Measurements from ENCODE around the gene CD1B. TPM values are rescaled to one million over a fixed set of nuclear protein-coding genes. Genes with fewer than 3 reads are reported as not detected.
A peak's percentile ranks its signal among the peaks of the same experiment; 100 is the strongest.

The CD1B gene
- total RNA-seq, 1 donor from 2014 or later: not detected

DNA sequence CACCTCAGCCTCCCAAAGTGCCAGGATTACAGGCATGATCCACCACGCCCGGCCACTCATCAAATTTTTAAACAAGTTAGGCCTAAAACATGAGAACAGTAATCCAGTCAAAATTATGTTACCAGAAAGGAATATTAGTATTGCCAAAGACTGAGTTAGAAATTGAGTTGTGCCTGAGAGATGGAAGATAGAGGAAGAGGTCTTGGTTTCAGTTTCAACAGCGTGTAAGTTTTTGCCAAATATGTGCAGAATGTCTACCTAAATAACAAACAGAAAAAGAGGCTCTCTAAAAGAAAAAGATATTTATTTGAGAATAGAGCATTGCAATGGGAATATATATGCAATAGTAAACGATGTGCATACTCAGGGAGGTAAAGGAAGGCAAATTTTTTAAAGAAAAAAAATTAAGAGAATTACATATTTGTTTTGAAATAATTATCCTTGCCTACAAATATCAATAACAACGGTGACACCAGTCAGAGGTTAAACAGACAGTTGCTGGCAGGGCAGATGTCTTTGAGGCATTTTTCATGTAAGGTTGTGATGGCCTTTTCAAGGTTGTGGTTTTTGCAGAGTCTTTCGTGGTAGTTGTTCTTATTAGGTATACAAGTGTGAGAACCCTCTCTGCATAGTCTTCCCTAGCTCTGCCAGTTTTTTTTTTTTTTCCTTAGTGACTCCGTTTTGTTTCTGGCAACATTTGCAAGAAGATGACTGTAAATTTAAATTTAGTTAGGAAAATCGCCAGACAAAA, 2.2 kb upstream of the CD1B start:
- Mint-ChIP-seq H3K27ac (ENCODE audit: unreplicated experiment) (peak overlapping the region; percentile 43), H3K4me3 (ENCODE audit: unreplicated experiment) (no peak overlapping the region), H3K9me3 (ENCODE audit: unreplicated experiment) (peaks cover 7% of the 10 kb centered on the region), H3K4me1 (ENCODE audit: low read depth, unreplicated experiment) (peaks cover 17% of the 10 kb centered on the region), H3K36me3 (ENCODE audit: low read depth, unreplicated experiment) (no peaks in the 10 kb centered on the region), H3K27me3 (ENCODE audit: low read depth, unreplicated experiment) (no peaks in the 10 kb centered on the region)
- H3K36me3 ChIP-seq (ENCODE audit: insufficient read depth, low read length): no peaks in the 10 kb centered on the region
- no peaks in the 10 kb centered on the region for H3K27me3 ChIP-seq (ENCODE audit: insufficient read depth, low read length)
- TF ChIP-seq EZH2 (IDR thresholded peaks at IDR 0.05; ENCODE audit: insufficient read depth, low read length): no peak
- TF ChIP-seq CTCF (IDR thresholded peaks at IDR 0.05; ENCODE audit: insufficient read depth, low read depth, low read length): no peak
- H3K27ac ChIP-seq (ENCODE audit: low read depth, low read length): no peak overlapping the region
- no peak for FAIRE-seq
- H3K4me1 ChIP-seq (ENCODE audit: insufficient read depth, low read length): no peaks in the 10 kb centered on the region
- no peaks in the 10 kb centered on the region for H4K20me1 ChIP-seq (ENCODE audit: insufficient read depth, low read length)
- no peak overlapping the region for H3K4me2 ChIP-seq (ENCODE audit: low read length)
- H3K79me2 ChIP-seq (ENCODE audit: insufficient read depth, low read length): no peaks in the 10 kb centered on the region
- DNase-seq (ENCODE audit: low read depth): no peak
- no peak overlapping the region for H3K4me3 ChIP-seq (ENCODE audit: insufficient read depth, low read depth, low read length)
- H3K9me3 ChIP-seq (ENCODE audit: insufficient read depth, low read depth, low read length): no peaks in the 10 kb centered on the region
- H3K9ac ChIP-seq (ENCODE audit: low read length): no peak overlapping the region
- H2AFZ ChIP-seq (ENCODE audit: low read depth, low read length): no peak overlapping the region

- Histone ChIP-seq H3K9ac (ENCODE audit: low read length) (no peak overlapping the region), H3K9me3 (ENCODE audit: insufficient read depth, low read depth, low read length) (no peaks in the 10 kb centered on the region), H3K36me3 (ENCODE audit: insufficient read depth, low read length) (no peaks in the 10 kb centered on the region), H3K79me2 (ENCODE audit: insufficient read depth, low read length) (no peaks in the 10 kb centered on the region), H3K4me3 (ENCODE audit: insufficient read depth, low read depth, low read length) (no peak overlapping the region), H3K4me1 (ENCODE audit: insufficient read depth, low read length) (no peaks in the 10 kb centered on the region), H4K20me1 (ENCODE audit: insufficient read depth, low read length) (no peaks in the 10 kb centered on the region), H3K27me3 (ENCODE audit: insufficient read depth, low read length) (no peaks in the 10 kb centered on the region), H2AFZ (ENCODE audit: low read depth, low read length) (no peak overlapping the region), H3K4me2 (ENCODE audit: low read length) (no peak overlapping the region), H3K27ac (ENCODE audit: low read depth, low read length) (no peak overlapping the region)
- H3K27ac Mint-ChIP-seq (ENCODE audit: unreplicated experiment): no peak overlapping the region
- no peaks in the 10 kb centered on the region for H3K36me3 Mint-ChIP-seq (ENCODE audit: low read depth, unreplicated experiment)
- H3K9me3 Mint-ChIP-seq (ENCODE audit: unreplicated experiment): no peaks in the 10 kb centered on the region
- no peak overlapping the region for H3K4me3 Mint-ChIP-seq (ENCODE audit: unreplicated experiment)
- DNase-seq (ENCODE audit: low read depth) (no peak), FAIRE-seq (no peak)
- H3K4me1 Mint-ChIP-seq (ENCODE audit: low read depth, unreplicated experiment): peaks cover 17% of the 10 kb centered on the region
- TF ChIP-seq EZH2 (IDR thresholded peaks at IDR 0.05; ENCODE audit: insufficient read depth, low read length) (no peak), CTCF (IDR thresholded peaks at IDR 0.05; ENCODE audit: insufficient read depth, low read depth, low read length) (no peak)
- no peaks in the 10 kb centered on the region for H3K27me3 Mint-ChIP-seq (ENCODE audit: low read depth, unreplicated experiment)
These were observed 265 bp downstream of the CD1B start for GRCh38 chr1:158331106-158331425.

GRCh38 chr1:158330391-158331105, 783 bp downstream of the CD1B start:
- Mint-ChIP-seq H3K27ac (ENCODE audit: unreplicated experiment) (no peak overlapping the region), H3K4me3 (ENCODE audit: unreplicated experiment) (no peak overlapping the region), H3K9me3 (ENCODE audit: unreplicated experiment) (no peaks in the 10 kb centered on the region), H3K4me1 (ENCODE audit: low read depth, unreplicated experiment) (peaks cover 17% of the 10 kb centered on the region), H3K27me3 (ENCODE audit: low read depth, unreplicated experiment) (no peaks in the 10 kb centered on the region), H3K36me3 (ENCODE audit: low read depth, unreplicated experiment) (no peaks in the 10 kb centered on the region)
- no peaks in the 10 kb centered on the region for H3K9me3 ChIP-seq (ENCODE audit: insufficient read depth, low read depth, low read length)
- no peaks in the 10 kb centered on the region for H3K36me3 ChIP-seq (ENCODE audit: insufficient read depth, low read length)
- TF ChIP-seq CTCF (IDR thresholded peaks at IDR 0.05; ENCODE audit: insufficient read depth, low read depth, low read length) (no peak), EZH2 (IDR thresholded peaks at IDR 0.05; ENCODE audit: insufficient read depth, low read length) (no peak)
- no peaks in the 10 kb centered on the region for H3K4me1 ChIP-seq (ENCODE audit: insufficient read depth, low read length)
- no peak overlapping the region for H3K27ac ChIP-seq (ENCODE audit: low read depth, low read length)
- no peaks in the 10 kb centered on the region for H3K79me2 ChIP-seq (ENCODE audit: insufficient read depth, low read length)
- no peak overlapping the region for H3K4me2 ChIP-seq (ENCODE audit: low read length)
- no peaks in the 10 kb centered on the region for H4K20me1 ChIP-seq (ENCODE audit: insufficient read depth, low read length)
- H2AFZ ChIP-seq (ENCODE audit: low read depth, low read length): no peak overlapping the region
- no peaks in the 10 kb centered on the region for H3K27me3 ChIP-seq (ENCODE audit: insufficient read depth, low read length)
- FAIRE-seq: no peak
- no peak overlapping the region for H3K4me3 ChIP-seq (ENCODE audit: insufficient read depth, low read depth, low read length)
- DNase-seq (ENCODE audit: low read depth): no peak
- no peak overlapping the region for H3K9ac ChIP-seq (ENCODE audit: low read length)
